ENCODE measurements around the gene UVSSA.

Gene UVSSA

GRCh38 chr4:1351854-1352566 lies 5.0 kb downstream of the UVSSA start:
- DNase-seq = peak; percentile 95

GRCh38 chr4:1352567-1352900 lies 5.5 kb downstream of the UVSSA start:
- DNase-seq = no peak

DNA sequence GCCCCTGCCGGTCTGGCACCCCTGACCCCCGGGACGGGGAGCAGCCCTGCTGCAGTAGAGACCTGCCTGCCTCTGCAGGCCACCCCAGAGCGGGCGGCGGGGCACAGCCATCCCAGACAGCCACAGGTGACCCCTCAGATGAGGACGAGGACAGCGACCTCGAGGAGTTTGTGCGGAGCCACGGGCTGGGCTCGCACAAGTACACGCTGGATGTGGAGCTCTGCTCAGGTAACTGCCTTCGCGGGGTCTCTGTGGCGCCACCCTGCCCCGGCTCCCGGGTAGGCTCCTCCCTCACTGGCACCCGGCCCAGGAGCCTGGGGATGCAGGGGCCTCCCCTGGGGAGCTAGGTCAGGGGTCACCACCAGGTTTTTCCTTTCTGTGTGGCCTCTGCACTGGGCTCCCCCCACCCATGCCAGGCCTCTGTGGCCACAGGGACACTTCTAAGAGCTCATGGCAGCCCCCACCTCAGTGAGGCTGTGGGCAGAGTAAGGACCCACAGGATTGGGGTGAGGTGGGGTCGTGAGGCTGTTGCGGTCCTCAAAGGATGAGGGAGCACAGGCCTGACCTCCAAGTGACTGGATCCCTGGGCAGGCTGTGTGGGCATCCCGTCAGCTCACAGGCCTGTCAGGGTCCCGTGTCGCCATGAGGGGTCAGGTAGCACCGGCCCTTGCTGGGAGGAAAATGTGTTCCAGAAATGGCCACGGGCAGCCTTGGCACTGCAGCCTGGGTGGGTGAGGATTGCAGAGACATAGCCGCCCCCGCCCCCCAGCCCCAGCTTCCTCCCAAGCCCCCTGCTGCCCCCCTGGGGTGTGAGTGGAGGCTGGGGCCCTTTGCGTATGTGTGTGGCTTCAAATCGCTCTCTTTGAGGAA lies 6.4 kb downstream of the UVSSA start:
- no peak for DNase-seq

DNA sequence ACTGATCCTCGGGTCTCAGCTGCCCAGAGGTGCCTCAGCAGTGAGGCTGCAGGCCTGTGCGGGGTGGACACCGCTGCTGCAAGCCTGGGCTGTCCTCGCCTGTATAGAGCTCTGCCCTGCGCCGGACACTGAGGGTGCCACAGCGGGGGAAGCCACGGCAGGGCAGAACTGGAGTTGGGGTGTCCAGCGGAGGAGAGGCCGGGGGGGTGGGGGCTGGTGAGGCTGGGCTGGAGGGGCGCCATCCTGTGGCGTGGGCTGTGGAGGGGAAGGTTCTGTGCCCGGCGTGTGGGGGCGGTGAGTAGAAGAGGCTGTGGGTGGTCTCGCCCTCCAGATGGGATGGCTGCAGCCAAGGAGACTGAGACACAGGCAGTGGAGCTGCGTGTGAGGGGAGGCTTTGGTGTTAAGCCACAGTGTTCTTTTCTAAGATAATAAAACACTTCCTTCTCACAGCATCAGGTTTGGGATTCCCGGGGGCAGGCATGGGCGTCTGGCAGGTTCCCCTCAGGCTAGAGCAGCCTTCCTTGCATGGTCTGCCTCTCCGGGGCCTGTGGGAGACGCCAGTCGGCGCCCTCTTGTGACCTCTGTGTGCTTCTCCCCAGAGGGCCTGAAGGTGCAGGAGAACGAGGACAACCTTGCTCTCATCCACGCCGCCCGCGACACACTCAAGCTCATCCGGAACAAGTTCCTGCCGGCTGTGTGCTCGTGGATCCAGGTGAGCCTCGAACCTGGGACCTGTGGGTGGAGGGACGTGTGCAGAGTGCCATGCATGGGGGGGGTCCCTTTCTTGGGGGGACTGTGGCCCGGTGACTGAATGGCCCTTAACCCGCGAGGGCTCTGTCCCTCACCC lies 7.4 kb downstream of the UVSSA start:
- no peak for DNase-seq

DNA sequence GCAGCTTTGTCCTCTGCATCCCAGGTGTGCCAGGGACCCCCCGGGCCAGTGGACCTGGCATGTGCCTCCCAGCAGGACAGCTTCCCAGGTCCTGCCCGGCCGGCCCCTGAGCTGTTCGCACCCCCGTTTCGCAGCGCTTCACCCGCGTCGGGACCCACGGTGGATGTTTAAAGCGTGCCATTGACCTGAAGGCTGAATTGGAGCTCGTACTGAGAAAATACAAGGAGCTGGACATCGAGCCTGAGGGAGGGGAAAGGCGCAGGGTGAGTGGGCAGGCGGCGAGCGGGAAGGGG lies 7.9 kb downstream of the UVSSA start:
- DNase-seq = no peak

- no peak for DNase-seq
Measured at GRCh38 chr4:1355378-1355777, 8.4 kb downstream of the UVSSA start.

DNA sequence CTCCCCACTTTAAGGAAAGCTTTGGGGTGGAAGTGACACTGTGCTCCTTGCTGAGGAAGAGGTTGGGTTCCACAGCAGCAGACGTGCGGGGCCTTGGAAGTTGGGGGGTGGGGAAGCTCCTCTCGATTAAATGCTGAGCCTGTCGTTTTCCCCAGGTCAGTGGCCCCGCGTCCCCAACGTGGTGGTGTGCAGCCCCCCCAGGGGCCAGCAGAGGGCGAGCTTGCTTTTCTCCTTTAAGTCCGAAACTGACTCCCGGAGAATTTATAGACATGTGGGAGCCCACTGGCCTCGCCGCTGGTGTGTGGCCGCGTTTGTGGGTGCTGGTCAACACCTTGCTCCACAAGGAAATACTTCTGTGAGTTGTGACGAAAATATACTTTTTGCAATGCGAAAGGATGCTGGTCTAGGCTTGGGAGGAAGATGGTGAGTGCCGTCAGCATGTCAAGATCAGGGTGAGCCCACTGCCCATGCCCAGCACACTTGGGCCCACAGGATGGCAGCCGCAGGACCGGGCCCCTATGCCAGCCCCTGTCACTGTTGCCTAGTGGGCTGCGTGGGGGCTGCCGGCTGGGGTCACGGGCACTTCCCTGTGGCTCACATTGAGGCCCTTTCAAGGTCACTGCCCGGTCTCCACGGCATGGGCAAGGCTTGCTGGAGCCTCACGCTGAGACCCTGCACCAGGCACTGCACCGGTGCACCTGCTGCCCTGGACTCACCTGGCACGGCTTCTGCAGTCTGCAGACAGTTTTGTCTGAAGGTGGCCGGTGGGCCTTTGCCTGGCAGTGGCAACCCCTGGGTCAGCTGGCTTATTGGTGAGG lies 9.4 kb downstream of the UVSSA start:
- DNase-seq = peak; percentile 52

DNA sequence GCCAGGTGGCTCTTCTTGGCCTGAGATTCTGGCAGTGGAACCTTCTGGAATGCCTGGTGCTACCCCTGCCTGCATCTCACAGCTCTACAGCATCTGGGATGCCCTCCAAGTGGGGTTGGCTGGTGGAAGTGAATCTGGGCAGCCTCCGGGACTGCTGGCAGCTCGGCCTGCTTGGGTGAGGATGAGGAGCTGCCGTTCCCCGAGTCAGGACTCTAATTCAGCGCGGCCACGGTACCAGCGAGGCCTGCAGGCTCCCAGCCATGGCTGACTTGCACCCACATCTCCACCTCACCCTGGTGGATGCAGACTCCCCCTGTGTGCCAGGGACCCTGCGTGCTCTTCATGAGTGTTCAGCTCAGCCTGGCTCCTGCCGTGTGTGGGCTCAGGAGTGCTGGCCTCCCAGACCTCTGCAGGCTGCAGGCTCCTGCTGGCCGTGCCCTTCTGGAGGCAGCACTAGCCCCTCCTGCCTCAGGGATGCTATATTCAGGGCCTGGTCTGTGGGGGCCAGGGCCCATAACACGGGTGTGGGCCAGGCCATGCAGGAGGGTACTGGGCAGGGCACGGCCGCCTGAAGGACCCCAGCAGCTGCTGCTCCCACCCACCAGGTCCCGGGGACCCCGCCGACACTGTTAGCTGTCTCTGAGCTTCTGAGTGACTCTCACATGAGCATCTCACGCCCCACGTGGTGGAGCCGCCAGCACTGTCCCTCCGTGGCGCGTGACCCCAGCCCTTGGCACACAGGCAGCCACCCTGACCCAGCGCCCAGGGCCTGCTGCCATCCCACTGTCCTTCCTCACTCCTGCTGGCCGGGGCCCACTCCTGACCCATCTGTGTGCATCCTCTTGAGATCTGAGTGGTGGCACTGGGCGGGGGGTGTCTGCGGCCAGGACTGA lies 10.6 kb downstream of the UVSSA start:
- no peak for DNase-seq

DNA sequence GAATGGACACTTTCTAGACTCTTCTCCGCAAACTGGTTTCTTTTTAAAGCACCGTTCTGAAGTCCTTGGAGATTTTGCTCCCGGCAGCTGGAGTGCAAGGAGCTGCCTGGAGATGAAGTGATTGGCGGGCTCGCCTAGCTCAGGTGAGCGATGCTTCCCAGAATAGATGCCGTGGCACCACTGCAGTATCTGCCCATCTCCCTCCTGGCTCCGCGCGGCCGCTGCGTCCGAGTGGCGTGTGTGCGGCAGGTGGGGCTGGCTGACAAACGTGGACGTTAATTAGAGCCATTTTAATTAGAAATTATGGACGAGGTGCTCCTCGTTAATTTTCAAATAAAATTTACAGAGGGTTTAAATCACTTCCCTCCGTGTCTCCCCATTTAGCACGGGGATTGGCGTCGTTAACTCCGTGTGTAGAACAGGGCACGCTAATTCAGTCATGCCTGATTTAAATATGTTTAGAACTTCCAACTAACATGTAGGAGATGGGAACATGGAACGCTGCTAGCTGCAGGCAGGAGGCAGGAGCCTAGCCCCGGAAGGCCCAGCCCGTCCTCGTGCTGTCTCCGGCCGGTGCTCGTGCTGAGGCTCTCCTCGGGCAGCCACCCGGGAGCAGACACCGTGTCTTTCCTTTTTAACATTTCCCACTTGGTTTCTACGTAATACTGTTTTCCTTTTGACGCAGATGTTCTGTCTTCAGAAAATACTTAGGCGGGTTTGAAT lies 11.6 kb downstream of the UVSSA start:
- DNase-seq = no peak

GRCh38 chr4:1359144-1359501 lies 12.1 kb downstream of the UVSSA start:
- DNase-seq = no peak

DNA sequence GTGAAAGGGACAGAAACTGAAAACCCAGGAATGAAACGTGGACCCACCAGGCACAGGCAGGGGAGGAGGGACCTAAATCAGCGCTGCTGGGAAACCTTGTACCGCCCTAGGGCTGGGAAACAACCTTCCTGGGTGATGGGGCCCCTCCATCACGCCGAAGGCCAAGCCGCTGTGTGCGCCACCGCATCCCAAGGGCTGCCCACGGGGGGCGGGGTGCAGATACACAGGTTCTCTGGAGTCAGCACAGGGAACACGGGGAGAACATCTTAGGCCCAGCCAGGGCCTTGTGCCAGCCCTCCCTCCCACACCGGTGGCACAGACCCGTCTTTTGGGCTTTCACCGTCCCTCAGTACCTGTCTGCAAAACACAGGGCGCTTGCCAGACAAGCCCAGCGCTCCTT lies 13.0 kb downstream of the UVSSA start:
- DNase-seq = no peak

GRCh38 chr4:1360423-1361283 lies 13.6 kb downstream of the UVSSA start:
- no peak for DNase-seq

DNA sequence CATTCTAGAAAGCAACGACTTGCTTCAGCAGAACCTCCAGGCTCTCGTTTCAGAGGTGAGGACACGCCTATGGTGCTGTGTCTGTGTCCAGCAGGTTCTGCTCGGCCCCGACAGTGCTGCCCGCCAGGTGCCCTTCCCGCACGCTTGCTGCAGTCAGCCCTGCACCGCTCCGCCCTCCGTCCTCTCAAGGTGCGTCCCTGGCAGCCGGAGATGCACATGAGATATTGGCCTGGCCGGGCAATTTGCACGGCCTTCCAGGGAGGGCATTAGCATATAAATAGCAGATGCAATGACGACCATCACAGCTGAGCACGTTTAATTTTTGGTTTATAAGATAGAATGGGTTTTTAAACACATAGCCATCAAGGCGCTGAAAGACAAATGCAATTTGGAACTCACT lies 14.4 kb downstream of the UVSSA start:
- DNase-seq = no peak

DNA sequence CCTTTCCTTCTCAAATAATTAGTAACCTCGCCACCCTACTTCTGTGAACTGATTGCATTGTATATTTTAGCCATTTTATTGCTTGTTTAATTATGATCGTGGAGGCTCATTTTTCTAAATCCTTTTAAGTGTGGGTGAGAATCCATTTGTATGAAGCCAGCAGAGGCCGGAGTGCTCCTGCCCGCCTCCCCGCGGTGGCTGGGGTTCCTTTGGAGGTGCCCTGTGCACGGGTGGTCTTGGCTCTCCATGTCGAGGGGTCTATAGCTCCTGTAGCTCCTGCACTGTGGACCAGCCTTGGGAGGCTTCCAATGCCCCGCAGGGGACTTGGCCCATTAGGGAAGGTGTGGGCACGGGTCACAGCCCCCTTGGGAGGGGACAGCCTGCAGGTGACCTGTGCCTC lies 15.0 kb downstream of the UVSSA start:
- DNase-seq = no peak

- no peak for DNase-seq
Measured at GRCh38 chr4:1362521-1362920, 15.5 kb downstream of the UVSSA start.

DNA sequence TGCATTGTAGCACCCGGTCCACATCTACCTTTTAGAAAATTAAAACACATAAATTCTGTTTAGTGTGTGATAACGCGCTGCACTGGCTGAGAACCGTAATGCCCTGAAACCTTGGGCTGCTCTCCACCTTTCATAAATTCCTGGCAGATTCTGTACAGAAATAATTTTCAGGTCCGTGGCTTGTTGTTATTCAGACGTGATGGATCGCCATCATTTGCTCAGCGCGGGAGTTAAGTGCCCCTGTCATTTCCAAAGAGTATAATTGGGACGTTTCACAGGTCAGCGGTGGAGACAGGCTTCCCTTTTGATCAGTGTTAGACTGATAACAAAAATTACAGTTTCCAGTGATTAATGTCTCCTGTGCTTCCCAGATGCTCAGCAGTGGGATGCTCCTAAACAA lies 16.5 kb downstream of the UVSSA start:
- no peak for DNase-seq

DNA sequence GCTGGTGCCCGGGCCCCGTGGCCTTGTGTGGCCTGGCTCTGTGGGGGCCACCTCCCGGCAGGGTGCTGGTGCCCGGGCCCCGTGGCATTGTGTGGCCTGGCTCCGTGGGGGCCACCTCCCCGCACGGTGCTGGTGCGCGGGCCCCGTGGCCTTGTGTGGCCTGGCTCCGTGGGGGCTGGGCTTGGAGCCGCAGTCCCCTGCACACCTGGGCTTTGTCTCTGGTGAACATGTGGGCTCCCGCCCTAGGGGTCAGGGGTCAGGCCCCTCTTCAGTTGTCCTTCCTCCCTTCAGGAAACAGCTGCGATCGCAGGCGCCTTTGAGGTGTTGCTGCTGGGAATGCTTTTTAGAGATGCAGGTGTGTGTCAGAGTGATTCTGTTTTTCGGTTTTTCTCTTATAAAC lies 17.2 kb downstream of the UVSSA start:
- DNase-seq = no peak

DNA sequence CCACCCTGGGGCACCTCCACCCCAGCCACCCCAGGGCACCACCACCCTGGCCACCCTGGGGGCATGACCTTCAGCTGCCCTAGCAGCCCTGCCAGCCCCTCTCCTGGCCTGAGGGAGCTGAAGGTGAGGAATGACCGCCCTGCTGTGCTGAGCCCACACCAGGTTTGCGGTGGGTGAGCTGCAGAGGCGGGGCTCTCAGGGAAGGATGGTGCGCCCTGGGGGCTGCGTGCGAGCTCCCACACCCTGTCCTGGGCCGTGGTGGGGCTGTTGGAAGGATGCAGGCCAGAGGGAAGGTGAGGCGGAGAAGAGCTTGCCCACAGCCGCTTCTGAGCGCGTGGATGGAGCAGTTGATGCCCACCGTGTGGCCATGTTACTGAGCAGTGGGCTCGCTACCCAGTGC lies 17.7 kb downstream of the UVSSA start:
- no peak for DNase-seq

- DNase-seq = no peak
Measured at GRCh38 chr4:1365271-1366178, 18.5 kb downstream of the UVSSA start.
